GM04504 (cell line): ENCODE data around the gene MRTFB.

Experiments used
- DNase-seq: peaks from one replicate; pipeline ENCODE4 v3.0.0-alpha.2; 2012; ENCODE audit warnings: low read depth

Gene MRTFB

GRCh38 chr16:14131774-14132695, 60.9 kb downstream of the MRTFB start:
- no peak for DNase-seq

- DNase-seq = no peak
Observed at GRCh38 chr16:14132696-14133048, 61.6 kb downstream of the MRTFB start.

GRCh38 chr16:14133907-14134306, 62.8 kb downstream of the MRTFB start:
- no peak for DNase-seq

- no peak for DNase-seq
Observed at GRCh38 chr16:14135704-14136103, 64.6 kb downstream of the MRTFB start.

- DNase-seq = no peak
Observed at GRCh38 chr16:14139872-14140271, 68.8 kb downstream of the MRTFB start.

GRCh38 chr16:14140923-14141322, 69.8 kb downstream of the MRTFB start:
- no peak for DNase-seq

- DNase-seq = no peak
Observed at GRCh38 chr16:14146445-14146844, 75.3 kb downstream of the MRTFB start.

- no peak for DNase-seq
Observed at GRCh38 chr16:14148016-14148415, 76.9 kb downstream of the MRTFB start.

- DNase-seq = no peak
Observed at GRCh38 chr16:14148569-14148968, 77.5 kb downstream of the MRTFB start.

- no peak for DNase-seq
Observed at GRCh38 chr16:14150796-14151195, 79.7 kb downstream of the MRTFB start.

- DNase-seq = peak; percentile 26
Observed at GRCh38 chr16:14151256-14152030, 80.3 kb downstream of the MRTFB start.

GRCh38 chr16:14155572-14156190, 84.6 kb downstream of the MRTFB start:
- DNase-seq = no peak

- DNase-seq = no peak
Observed at GRCh38 chr16:14164916-14165662, 94.0 kb downstream of the MRTFB start.

GRCh38 chr16:14168146-14168545, 97.0 kb downstream of the MRTFB start:
- no peak for DNase-seq

- DNase-seq = peak; percentile 65
Observed at GRCh38 chr16:14172200-14172809, 101.2 kb downstream of the MRTFB start.

- DNase-seq = no peak
Observed at GRCh38 chr16:14175086-14175485, 104.0 kb downstream of the MRTFB start.

- no peak for DNase-seq
Observed at GRCh38 chr16:14177704-14178103, 106.6 kb downstream of the MRTFB start.

GRCh38 chr16:14179116-14179515, 108.0 kb downstream of the MRTFB start:
- no peak for DNase-seq

GRCh38 chr16:14180481-14180944, 109.4 kb downstream of the MRTFB start:
- DNase-seq = no peak

GRCh38 chr16:14181371-14182050, 110.4 kb downstream of the MRTFB start:
- peak; percentile 50 for DNase-seq

- DNase-seq = no peak
Observed at GRCh38 chr16:14182999-14183398, 111.9 kb downstream of the MRTFB start.
